T follicular helper cell (primary cell): ENCODE data around the gene TBC1D2.

Source experiments
- DNase-seq: peaks from one replicate; pipeline ENCODE4 v3.0.0-alpha.2; 2020; ENCODE audit warnings: low read depth

TBC1D2 gene

GRCh38 chr9:98241357-98242300 lies 13.8 kb downstream of the TBC1D2 start:
- no peak for DNase-seq

- no peak for DNase-seq
These were observed 15.0 kb downstream of the TBC1D2 start for GRCh38 chr9:98240475-98240874.

GRCh38 chr9:98236901-98237487 lies 18.5 kb downstream of the TBC1D2 start:
- no peak for DNase-seq

GRCh38 chr9:98235126-98235525 lies 20.3 kb downstream of the TBC1D2 start:
- no peak for DNase-seq

GRCh38 chr9:98234245-98234825 lies 21.1 kb downstream of the TBC1D2 start:
- DNase-seq, result no peak

GRCh38 chr9:98232926-98233325 lies 22.5 kb downstream of the TBC1D2 start:
- DNase-seq, result no peak

- no peak for DNase-seq
These were observed 23.5 kb downstream of the TBC1D2 start for GRCh38 chr9:98231770-98232478.

GRCh38 chr9:98230789-98231188 lies 24.7 kb downstream of the TBC1D2 start:
- no peak for DNase-seq

- no peak for DNase-seq
These were observed 25.1 kb downstream of the TBC1D2 start for GRCh38 chr9:98230304-98230703.

- no peak for DNase-seq
These were observed 25.8 kb downstream of the TBC1D2 start for GRCh38 chr9:98229620-98230019.

- no peak for DNase-seq
These were observed 26.4 kb downstream of the TBC1D2 start for GRCh38 chr9:98229090-98229395.

GRCh38 chr9:98228392-98229089 lies 26.9 kb downstream of the TBC1D2 start:
- DNase-seq, result no peak

GRCh38 chr9:98227883-98228282 lies 27.6 kb downstream of the TBC1D2 start:
- DNase-seq, result no peak

- no peak for DNase-seq
These were observed 28.5 kb downstream of the TBC1D2 start for GRCh38 chr9:98226957-98227356.

GRCh38 chr9:98226516-98226915 lies 28.9 kb downstream of the TBC1D2 start:
- DNase-seq, result no peak

GRCh38 chr9:98225015-98225442 lies 30.4 kb downstream of the TBC1D2 start:
- no peak for DNase-seq

- no peak for DNase-seq
These were observed 32.4 kb downstream of the TBC1D2 start for GRCh38 chr9:98222885-98223691.

- no peak for DNase-seq
These were observed 34.5 kb downstream of the TBC1D2 start for GRCh38 chr9:98220911-98221310.

GRCh38 chr9:98219794-98220370 lies 35.6 kb downstream of the TBC1D2 start:
- DNase-seq, result no peak

GRCh38 chr9:98219364-98219716 lies 36.1 kb downstream of the TBC1D2 start:
- no peak for DNase-seq
